ENCODE measurements around the gene ZNF606. TPM values are rescaled to one million over a fixed set of nuclear protein-coding genes. Genes with fewer than 3 reads are reported as not detected.

Gene ZNF606
- polyA plus RNA-seq (ENCODE audit: insufficient read length in 4 of 4) = 10 to 100 TPM; 30.7 to 33.9 (median 32.3) TPM

- DNase-seq (ENCODE audit: low read depth in 4 of 4, low spot score in 3 of 4) = peak; percentile 78 to 85 (median 78)
These were observed at the start of gene ZNF606 for GRCh38 chr19:58002384-58003173. Gene ZNF606, minus strand, starts transcription at chr19:58002820. Its CDS starts 1,501 bp downstream, at chr19:58001319.

GRCh38 chr19:58052256-58052655, 49.6 kb upstream of the ZNF606 start:
- DNase-seq (ENCODE audit: low read depth in 4 of 4, low spot score in 3 of 4) = no peak

- no peak for DNase-seq (ENCODE audit: low read depth in 4 of 4, low spot score in 3 of 4)
These were observed 45.1 kb upstream of the ZNF606 start for GRCh38 chr19:58047672-58048071.

- DNase-seq (ENCODE audit: low read depth in 4 of 4, low spot score in 3 of 4) = no peak
These were observed 44.2 kb upstream of the ZNF606 start for GRCh38 chr19:58046856-58047255.

- no peak for DNase-seq (ENCODE audit: low read depth in 4 of 4, low spot score in 3 of 4)
These were observed 42.9 kb upstream of the ZNF606 start for GRCh38 chr19:58045411-58046050.

- no peak for DNase-seq (ENCODE audit: low read depth in 4 of 4, low spot score in 3 of 4)
These were observed 42.3 kb upstream of the ZNF606 start for GRCh38 chr19:58044886-58045285.

GRCh38 chr19:58044391-58044790, 41.8 kb upstream of the ZNF606 start:
- DNase-seq (ENCODE audit: low read depth in 4 of 4, low spot score in 3 of 4) = no peak

- DNase-seq (ENCODE audit: low read depth in 4 of 4, low spot score in 3 of 4) = no peak
These were observed 40.1 kb upstream of the ZNF606 start for GRCh38 chr19:58042495-58043340.

GRCh38 chr19:58040751-58041525, 38.3 kb upstream of the ZNF606 start:
- no peak for DNase-seq (ENCODE audit: low read depth in 4 of 4, low spot score in 3 of 4)

- DNase-seq (ENCODE audit: low read depth in 4 of 4, low spot score in 3 of 4) = no peak
These were observed 36.1 kb upstream of the ZNF606 start for GRCh38 chr19:58038688-58039204.

- no peak for DNase-seq (ENCODE audit: low read depth in 4 of 4, low spot score in 3 of 4)
These were observed 35.5 kb upstream of the ZNF606 start for GRCh38 chr19:58037927-58038687.

GRCh38 chr19:58035863-58036262, 33.2 kb upstream of the ZNF606 start:
- no peak for DNase-seq (ENCODE audit: low read depth in 4 of 4, low spot score in 3 of 4)

- DNase-seq (ENCODE audit: low read depth in 4 of 4, low spot score in 3 of 4) = no peak
These were observed 31.8 kb upstream of the ZNF606 start for GRCh38 chr19:58034477-58034793.

- DNase-seq (ENCODE audit: low read depth in 4 of 4, low spot score in 3 of 4) = peak; percentile 90 to 93 (median 91)
These were observed 31.3 kb upstream of the ZNF606 start, which contains the start of gene ZSCAN1 for GRCh38 chr19:58033741-58034476. Gene ZSCAN1, plus strand, starts transcription at chr19:58034025. Its CDS starts 3,812 bp downstream, at chr19:58037837.

- DNase-seq (ENCODE audit: low read depth in 4 of 4, low spot score in 3 of 4) = no peak
These were observed 22.0 kb upstream of the ZNF606 start for GRCh38 chr19:58024661-58025060.

- DNase-seq (ENCODE audit: low read depth in 4 of 4, low spot score in 3 of 4) = no peak
These were observed 19.7 kb upstream of the ZNF606 start for GRCh38 chr19:58022283-58022660.

- peak in 2 of 4 donors; percentile 76 to 82 for DNase-seq (ENCODE audit: low read depth in 4 of 4, low spot score in 3 of 4)
These were observed 19.1 kb upstream of the ZNF606 start for GRCh38 chr19:58021541-58022282.

- DNase-seq (ENCODE audit: low read depth in 4 of 4, low spot score in 3 of 4) = no peak
These were observed 17.5 kb upstream of the ZNF606 start for GRCh38 chr19:58020129-58020528.
